WTC11 (cell line): ENCODE measurements around the gene SFXN1. TPM values are rescaled to one million over a fixed set of nuclear protein-coding genes. Genes with fewer than 3 reads are reported as not detected.

Source experiments
- ATAC-seq: fragments of 200-7000 bp; cut with Tn5 transposase; 2 replicates; pipeline ENCODE4 v1.10.0; 2021; ENCODE audit warnings: mild to moderate bottlenecking, moderate library complexity
- CTCF ChIA-PET: fragments of 300-600 bp; sonication (Branson Sonifier 250); formaldehyde crosslinking; loops from one replicate; lab custom pipeline; 2021; ENCODE audit warnings: antibody characterized with exemption; lab: Charles Lee
- POLR2A ChIA-PET: fragments of 350-600 bp; sonication (Branson Sonifier 250); formaldehyde crosslinking; loops from one replicate; lab custom pipeline; 2021; ENCODE audit warnings: antibody characterized with exemption; lab: Charles Lee
- DNase-seq: peaks from one replicate; pipeline ENCODE4 v3.0.0; 2021; ENCODE audit warnings: low spot score
- H3K27ac Mint-ChIP-seq: 2 replicates; pipeline ENCODE4 v1.8.0; 2021; ENCODE audit warnings: mixed read lengths
- H3K27me3 Mint-ChIP-seq: 2 replicates; pipeline ENCODE4 v1.8.0; 2021; ENCODE audit warnings: low read depth, mild to moderate bottlenecking, moderate library complexity, mixed read lengths
- H3K36me3 Mint-ChIP-seq: 2 replicates; pipeline ENCODE4 v1.8.0; 2021; ENCODE audit warnings: mixed read lengths
- H3K4me1 Mint-ChIP-seq: 2 replicates; pipeline ENCODE4 v1.8.0; 2022; ENCODE audit warnings: mixed read lengths
- H3K4me3 Mint-ChIP-seq: 2 replicates; pipeline ENCODE4 v1.8.0; 2021; ENCODE audit warnings: mild to moderate bottlenecking, moderate library complexity, mixed read lengths
- H3K9me3 Mint-ChIP-seq: 2 replicates; pipeline ENCODE4 v1.8.0; 2021; ENCODE audit warnings: mixed read lengths
- CBFB ChIP-seq: sonication (generic); formaldehyde crosslinking; IDR thresholded peaks from 2 replicates; pipeline ENCODE4 v1.8.1; 2022; ENCODE audit warnings: mild to moderate bottlenecking, low read depth, missing genetic modification reagents
- CREM ChIP-seq: sonication (generic); formaldehyde crosslinking; IDR thresholded peaks from 2 replicates; pipeline ENCODE4 v1.8.1; 2022; ENCODE audit warnings: mild to moderate bottlenecking, missing genetic modification reagents, moderate library complexity
- ETV6 ChIP-seq: sonication (generic); formaldehyde crosslinking; IDR thresholded peaks from 2 replicates; pipeline ENCODE4 v1.8.1; 2022; ENCODE audit warnings: mild to moderate bottlenecking, missing genetic modification reagents
- FOXK1 ChIP-seq: sonication (generic); formaldehyde crosslinking; IDR thresholded peaks from 2 replicates; pipeline ENCODE4 v1.8.0; 2022; ENCODE audit warnings: mild to moderate bottlenecking, moderate library complexity, missing genetic modification reagents
- MXD4 ChIP-seq: fragments of 250-450 bp; sonication (Bioruptor Pico); IDR thresholded peaks from 2 replicates; pipeline ENCODE4 v1.8.0; 2021; ENCODE audit warnings: mild to moderate bottlenecking, moderate library complexity, borderline replicate concordance
- NFATC4 ChIP-seq: fragments of 250-450 bp; sonication (Bioruptor Pico); IDR thresholded peaks from 2 replicates; pipeline ENCODE4 v1.9.0; 2021; ENCODE audit warnings: mild to moderate bottlenecking
- NR1H2 ChIP-seq: sonication (generic); formaldehyde crosslinking; IDR thresholded peaks from 2 replicates; pipeline ENCODE4 v1.9.0; 2021; ENCODE audit warnings: mild to moderate bottlenecking, moderate library complexity, missing genetic modification reagents
- OVOL2 ChIP-seq: fragments of 250-450 bp; sonication (Bioruptor Pico); IDR thresholded peaks from 2 replicates; pipeline ENCODE4 v1.9.0; 2021; ENCODE audit warnings: mild to moderate bottlenecking, borderline replicate concordance
- PRRX2 ChIP-seq: fragments of 250-450 bp; sonication (Bioruptor Pico); IDR thresholded peaks from 2 replicates; pipeline ENCODE4 v1.8.0; 2021; ENCODE audit warnings: mild to moderate bottlenecking
- RELA ChIP-seq: sonication (generic); formaldehyde crosslinking; IDR thresholded peaks from 2 replicates; pipeline ENCODE4 v1.8.1; 2022; ENCODE audit warnings: missing genetic modification reagents, mild to moderate bottlenecking, borderline replicate concordance
- SOX15 ChIP-seq: fragments of 250-450 bp; sonication (Bioruptor Pico); IDR thresholded peaks from 2 replicates; pipeline ENCODE4 v1.9.0; 2021; ENCODE audit warnings: mild to moderate bottlenecking
- ZBTB21 ChIP-seq: sonication (generic); formaldehyde crosslinking; IDR thresholded peaks from 2 replicates; pipeline ENCODE4 v1.8.1; 2023; ENCODE audit warnings: mild to moderate bottlenecking, missing genetic modification reagents, borderline replicate concordance
- ZNF138 ChIP-seq: sonication (generic); formaldehyde crosslinking; conservative IDR thresholded peaks from 2 replicates; pipeline ENCODE4 v1.8.1; 2022; ENCODE audit warnings: mild to moderate bottlenecking, moderate library complexity, missing genetic modification reagents
- total RNA-seq: library from RNA; stranded (reverse); gene quantifications from 3 replicates; pipeline ENCODE4 v1.2.3, GENCODE V29; 2021
- TF ChIP-seq, protein P1 (sequence below): sonication (generic); formaldehyde crosslinking; IDR thresholded peaks from 2 replicates; pipeline ENCODE4 v1.8.1; 2022; ENCODE audit warnings: low read depth, mild to moderate bottlenecking, moderate library complexity, missing genetic modification reagents, borderline replicate concordance
- TF ChIP-seq, protein P2 (sequence below): sonication (generic); formaldehyde crosslinking; IDR thresholded peaks from 2 replicates; pipeline ENCODE4 v1.8.1; 2022; ENCODE audit warnings: missing genetic modification reagents, borderline replicate concordance
- TF ChIP-seq, protein P3 (sequence below): sonication (generic); formaldehyde crosslinking; IDR thresholded peaks from 2 replicates; pipeline ENCODE4 v1.8.0; 2023; ENCODE audit warnings: missing genetic modification reagents
- TF ChIP-seq, protein P4 (sequence below): sonication (generic); formaldehyde crosslinking; IDR thresholded peaks from 2 replicates; pipeline ENCODE4 v1.8.0; 2022; ENCODE audit warnings: mild to moderate bottlenecking, missing genetic modification reagents
- TF ChIP-seq, protein P5 (sequence below): sonication (generic); formaldehyde crosslinking; IDR thresholded peaks from 2 replicates; pipeline ENCODE4 v1.8.1; 2023; ENCODE audit warnings: mild to moderate bottlenecking, missing genetic modification reagents
- TF ChIP-seq, protein P6 (sequence below): sonication (generic); formaldehyde crosslinking; IDR thresholded peaks from 2 replicates; pipeline ENCODE4 v1.8.1; 2023; ENCODE audit warnings: mild to moderate bottlenecking, missing genetic modification reagents, borderline replicate concordance
- TF ChIP-seq, protein P7 (sequence below): sonication (generic); formaldehyde crosslinking; conservative IDR thresholded peaks from 2 replicates; pipeline ENCODE4 v1.8.1; 2022; ENCODE audit warnings: mild to moderate bottlenecking, missing genetic modification reagents

Gene SFXN1
- total RNA-seq, 1 experiment from 2014 or later: 82.9 TPM

DNA sequence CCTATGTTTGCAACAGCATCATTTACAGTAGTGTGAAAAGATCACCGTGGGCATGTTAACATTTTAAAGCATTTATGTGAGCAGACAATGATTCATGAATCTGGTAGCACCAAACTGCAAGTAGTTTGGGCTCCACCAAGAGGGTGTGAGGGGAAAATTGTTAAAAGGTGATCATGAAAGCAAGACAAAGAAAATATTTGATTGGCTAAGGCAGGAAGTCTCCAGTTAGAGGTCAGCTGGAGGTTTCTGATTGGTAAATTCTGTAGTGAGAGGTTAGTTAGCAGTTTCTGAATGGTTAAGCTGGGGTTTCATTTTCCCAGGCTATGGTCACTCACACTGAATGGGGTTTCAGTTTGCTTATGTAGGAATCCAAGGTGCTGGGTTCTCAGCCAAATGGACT is 20.9 kb upstream of the SFXN1 start (continued):
- TF ChIP-seq, protein P1, sequence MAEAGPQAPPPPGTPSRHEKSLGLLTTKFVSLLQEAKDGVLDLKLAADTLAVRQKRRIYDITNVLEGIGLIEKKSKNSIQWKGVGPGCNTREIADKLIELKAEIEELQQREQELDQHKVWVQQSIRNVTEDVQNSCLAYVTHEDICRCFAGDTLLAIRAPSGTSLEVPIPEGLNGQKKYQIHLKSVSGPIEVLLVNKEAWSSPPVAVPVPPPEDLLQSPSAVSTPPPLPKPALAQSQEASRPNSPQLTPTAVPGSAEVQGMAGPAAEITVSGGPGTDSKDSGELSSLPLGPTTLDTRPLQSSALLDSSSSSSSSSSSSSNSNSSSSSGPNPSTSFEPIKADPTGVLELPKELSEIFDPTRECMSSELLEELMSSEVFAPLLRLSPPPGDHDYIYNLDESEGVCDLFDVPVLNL (CRISPR knock-in tag): no peak
- TF ChIP-seq PRRX2 (CRISPR knock-in tag) (no peak), ZBTB21 (CRISPR knock-in tag) (no peak)

DNA sequence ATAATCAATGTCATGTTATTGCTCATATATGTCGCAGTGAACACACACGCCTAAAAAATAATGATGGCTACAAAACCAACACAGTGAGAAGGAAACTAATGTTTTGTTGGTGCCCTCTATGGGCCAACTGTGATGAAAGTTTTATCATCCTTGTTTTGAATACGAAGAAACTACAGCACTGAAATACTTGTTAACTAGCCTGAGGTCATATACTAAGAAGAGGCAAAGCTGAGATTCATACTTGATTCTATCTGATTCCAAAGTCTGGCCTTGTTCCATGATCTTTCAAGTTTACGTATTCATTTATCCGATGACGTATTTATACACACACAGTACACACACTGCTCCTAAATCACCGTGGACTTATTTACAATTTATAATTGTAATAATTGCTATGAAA is 18.2 kb upstream of the SFXN1 start:
- TF ChIP-seq NR1H2 (CRISPR knock-in tag) (no peak), OVOL2 (CRISPR knock-in tag) (no peak), RELA (CRISPR knock-in tag) (no peak), SOX15 (no peak), ETV6 (CRISPR knock-in tag) (no peak), ZBTB21 (CRISPR knock-in tag) (no peak)
- TF ChIP-seq, protein P2, sequence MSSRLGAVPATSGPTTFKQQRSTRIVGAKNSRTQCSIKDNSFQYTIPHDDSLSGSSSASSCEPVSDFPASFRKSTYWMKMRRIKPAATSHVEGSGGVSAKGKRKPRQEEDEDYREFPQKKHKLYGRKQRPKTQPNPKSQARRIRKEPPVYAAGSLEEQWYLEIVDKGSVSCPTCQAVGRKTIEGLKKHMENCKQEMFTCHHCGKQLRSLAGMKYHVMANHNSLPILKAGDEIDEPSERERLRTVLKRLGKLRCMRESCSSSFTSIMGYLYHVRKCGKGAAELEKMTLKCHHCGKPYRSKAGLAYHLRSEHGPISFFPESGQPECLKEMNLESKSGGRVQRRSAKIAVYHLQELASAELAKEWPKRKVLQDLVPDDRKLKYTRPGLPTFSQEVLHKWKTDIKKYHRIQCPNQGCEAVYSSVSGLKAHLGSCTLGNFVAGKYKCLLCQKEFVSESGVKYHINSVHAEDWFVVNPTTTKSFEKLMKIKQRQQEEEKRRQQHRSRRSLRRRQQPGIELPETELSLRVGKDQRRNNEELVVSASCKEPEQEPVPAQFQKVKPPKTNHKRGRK: no peak
- TF ChIP-seq, protein P3, sequence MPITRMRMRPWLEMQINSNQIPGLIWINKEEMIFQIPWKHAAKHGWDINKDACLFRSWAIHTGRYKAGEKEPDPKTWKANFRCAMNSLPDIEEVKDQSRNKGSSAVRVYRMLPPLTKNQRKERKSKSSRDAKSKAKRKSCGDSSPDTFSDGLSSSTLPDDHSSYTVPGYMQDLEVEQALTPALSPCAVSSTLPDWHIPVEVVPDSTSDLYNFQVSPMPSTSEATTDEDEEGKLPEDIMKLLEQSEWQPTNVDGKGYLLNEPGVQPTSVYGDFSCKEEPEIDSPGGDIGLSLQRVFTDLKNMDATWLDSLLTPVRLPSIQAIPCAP (CRISPR knock-in tag): no peak
- TF ChIP-seq, protein P4, sequence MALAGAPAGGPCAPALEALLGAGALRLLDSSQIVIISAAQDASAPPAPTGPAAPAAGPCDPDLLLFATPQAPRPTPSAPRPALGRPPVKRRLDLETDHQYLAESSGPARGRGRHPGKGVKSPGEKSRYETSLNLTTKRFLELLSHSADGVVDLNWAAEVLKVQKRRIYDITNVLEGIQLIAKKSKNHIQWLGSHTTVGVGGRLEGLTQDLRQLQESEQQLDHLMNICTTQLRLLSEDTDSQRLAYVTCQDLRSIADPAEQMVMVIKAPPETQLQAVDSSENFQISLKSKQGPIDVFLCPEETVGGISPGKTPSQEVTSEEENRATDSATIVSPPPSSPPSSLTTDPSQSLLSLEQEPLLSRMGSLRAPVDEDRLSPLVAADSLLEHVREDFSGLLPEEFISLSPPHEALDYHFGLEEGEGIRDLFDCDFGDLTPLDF: no peak
- POLR2A ChIA-PET: no interaction called here
- no peak overlapping the region for H3K27ac Mint-ChIP-seq
- ATAC-seq: peak; percentile 24; the same call in 1 of the 2 replicates
- no peak overlapping the region for H3K4me3 Mint-ChIP-seq
- peaks cover 5% of the 10 kb centered on the region for H3K27me3 Mint-ChIP-seq
- CTCF ChIA-PET: interaction anchor here (0.5 kb wide), 1 partner anchor 79 kb away, joined by 3 read pairs; no protein-coding TSS in a partner anchor
- H3K4me1 Mint-ChIP-seq: peaks cover 5% of the 10 kb centered on the region
- no peak for DNase-seq
- H3K9me3 Mint-ChIP-seq: peaks cover 5% of the 10 kb centered on the region
- H3K36me3 Mint-ChIP-seq: no peaks in the 10 kb centered on the region

DNA sequence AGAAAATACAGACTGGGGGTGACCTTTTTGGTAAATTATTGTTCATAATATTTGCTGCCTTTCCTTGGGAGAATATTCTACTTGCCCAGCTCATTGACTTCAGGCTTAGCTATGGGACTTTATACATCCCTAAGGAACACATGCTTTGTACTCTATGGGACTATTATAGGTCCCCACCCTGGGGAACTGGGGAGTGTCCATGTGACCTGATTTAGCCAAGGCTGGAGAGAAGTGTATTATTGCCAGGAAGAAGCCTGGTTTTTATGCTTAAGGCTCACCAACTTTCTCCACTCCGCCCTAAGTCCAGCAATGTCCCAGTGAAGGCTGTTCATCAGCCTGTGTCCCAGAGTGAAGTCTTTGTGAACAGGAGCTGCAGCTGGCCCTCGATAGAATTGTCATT is 17.8 kb upstream of the SFXN1 start:
- Mint-ChIP-seq H3K27me3 (peaks cover 5% of the 10 kb centered on the region), H3K27ac (no peak overlapping the region), H3K9me3 (peaks cover 5% of the 10 kb centered on the region), H3K4me1 (peaks cover 5% of the 10 kb centered on the region), H3K4me3 (no peak overlapping the region)
- POLR2A ChIA-PET: no interaction called here
- CTCF ChIA-PET: interaction anchor here (0.5 to 1.1 kb wide), 2 partner anchors 80 to 110 kb away, joined by 3 to 4 read pairs; no protein-coding TSS in a partner anchor
- TF ChIP-seq, protein P5, sequence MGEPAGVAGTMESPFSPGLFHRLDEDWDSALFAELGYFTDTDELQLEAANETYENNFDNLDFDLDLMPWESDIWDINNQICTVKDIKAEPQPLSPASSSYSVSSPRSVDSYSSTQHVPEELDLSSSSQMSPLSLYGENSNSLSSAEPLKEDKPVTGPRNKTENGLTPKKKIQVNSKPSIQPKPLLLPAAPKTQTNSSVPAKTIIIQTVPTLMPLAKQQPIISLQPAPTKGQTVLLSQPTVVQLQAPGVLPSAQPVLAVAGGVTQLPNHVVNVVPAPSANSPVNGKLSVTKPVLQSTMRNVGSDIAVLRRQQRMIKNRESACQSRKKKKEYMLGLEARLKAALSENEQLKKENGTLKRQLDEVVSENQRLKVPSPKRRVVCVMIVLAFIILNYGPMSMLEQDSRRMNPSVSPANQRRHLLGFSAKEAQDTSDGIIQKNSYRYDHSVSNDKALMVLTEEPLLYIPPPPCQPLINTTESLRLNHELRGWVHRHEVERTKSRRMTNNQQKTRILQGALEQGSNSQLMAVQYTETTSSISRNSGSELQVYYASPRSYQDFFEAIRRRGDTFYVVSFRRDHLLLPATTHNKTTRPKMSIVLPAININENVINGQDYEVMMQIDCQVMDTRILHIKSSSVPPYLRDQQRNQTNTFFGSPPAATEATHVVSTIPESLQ (CRISPR knock-in tag): no peak
- no peak for TF ChIP-seq NFATC4
- TF ChIP-seq, all 79 proteins: peak for 0
- DNase-seq: no peak
- no peaks in the 10 kb centered on the region for H3K36me3 Mint-ChIP-seq
- ATAC-seq: no peak

DNA sequence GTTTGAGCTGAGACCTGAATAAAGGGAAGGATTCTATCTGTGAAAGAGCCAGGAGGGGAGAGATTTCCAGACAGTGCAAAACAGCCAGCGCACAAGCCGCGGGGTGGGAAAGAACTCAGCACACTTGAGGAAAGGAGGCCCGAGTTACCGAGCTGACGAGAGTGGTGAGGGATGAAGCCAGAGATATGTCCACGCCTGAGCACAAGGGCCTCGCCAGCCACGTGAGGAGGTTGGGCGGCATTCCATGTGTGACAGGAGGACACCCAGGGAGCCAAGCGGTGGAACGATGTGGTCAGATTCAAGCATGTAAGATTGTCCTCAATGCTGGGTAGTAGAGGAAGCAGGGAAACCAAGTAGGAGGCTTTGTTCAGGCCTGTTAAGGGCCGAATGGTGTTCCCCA is 17.0 kb upstream of the SFXN1 start:
- ATAC-seq (no peak), DNase-seq (no peak)
- Mint-ChIP-seq H3K36me3 (no peaks in the 10 kb centered on the region), H3K27ac (no peak overlapping the region), H3K4me1 (peaks cover 5% of the 10 kb centered on the region), H3K4me3 (no peak overlapping the region), H3K27me3 (peaks cover 1% of the 10 kb centered on the region), H3K9me3 (peaks cover 1% of the 10 kb centered on the region)
- POLR2A ChIA-PET: no interaction called here
- CTCF ChIA-PET: interaction anchor here (0.9 to 1.1 kb wide), 2 partner anchors 111 to 510 kb away, joined by 3 to 4 read pairs; no protein-coding TSS in a partner anchor
- no peak for TF ChIP-seq ETV6 (CRISPR knock-in tag)
- TF ChIP-seq FOXK1: no peak
- TF ChIP-seq CREM: no peak
- TF ChIP-seq, protein P6, sequence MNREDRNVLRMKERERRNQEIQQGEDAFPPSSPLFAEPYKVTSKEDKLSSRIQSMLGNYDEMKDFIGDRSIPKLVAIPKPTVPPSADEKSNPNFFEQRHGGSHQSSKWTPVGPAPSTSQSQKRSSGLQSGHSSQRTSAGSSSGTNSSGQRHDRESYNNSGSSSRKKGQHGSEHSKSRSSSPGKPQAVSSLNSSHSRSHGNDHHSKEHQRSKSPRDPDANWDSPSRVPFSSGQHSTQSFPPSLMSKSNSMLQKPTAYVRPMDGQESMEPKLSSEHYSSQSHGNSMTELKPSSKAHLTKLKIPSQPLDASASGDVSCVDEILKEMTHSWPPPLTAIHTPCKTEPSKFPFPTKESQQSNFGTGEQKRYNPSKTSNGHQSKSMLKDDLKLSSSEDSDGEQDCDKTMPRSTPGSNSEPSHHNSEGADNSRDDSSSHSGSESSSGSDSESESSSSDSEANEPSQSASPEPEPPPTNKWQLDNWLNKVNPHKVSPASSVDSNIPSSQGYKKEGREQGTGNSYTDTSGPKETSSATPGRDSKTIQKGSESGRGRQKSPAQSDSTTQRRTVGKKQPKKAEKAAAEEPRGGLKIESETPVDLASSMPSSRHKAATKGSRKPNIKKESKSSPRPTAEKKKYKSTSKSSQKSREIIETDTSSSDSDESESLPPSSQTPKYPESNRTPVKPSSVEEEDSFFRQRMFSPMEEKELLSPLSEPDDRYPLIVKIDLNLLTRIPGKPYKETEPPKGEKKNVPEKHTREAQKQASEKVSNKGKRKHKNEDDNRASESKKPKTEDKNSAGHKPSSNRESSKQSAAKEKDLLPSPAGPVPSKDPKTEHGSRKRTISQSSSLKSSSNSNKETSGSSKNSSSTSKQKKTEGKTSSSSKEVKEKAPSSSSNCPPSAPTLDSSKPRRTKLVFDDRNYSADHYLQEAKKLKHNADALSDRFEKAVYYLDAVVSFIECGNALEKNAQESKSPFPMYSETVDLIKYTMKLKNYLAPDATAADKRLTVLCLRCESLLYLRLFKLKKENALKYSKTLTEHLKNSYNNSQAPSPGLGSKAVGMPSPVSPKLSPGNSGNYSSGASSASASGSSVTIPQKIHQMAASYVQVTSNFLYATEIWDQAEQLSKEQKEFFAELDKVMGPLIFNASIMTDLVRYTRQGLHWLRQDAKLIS (CRISPR knock-in tag): no peak
- no peak for TF ChIP-seq MXD4 (CRISPR knock-in tag)
- no peak for TF ChIP-seq CBFB (CRISPR knock-in tag)
- TF ChIP-seq ZNF138 (CRISPR knock-in tag): no peak
- TF ChIP-seq, protein P7, sequence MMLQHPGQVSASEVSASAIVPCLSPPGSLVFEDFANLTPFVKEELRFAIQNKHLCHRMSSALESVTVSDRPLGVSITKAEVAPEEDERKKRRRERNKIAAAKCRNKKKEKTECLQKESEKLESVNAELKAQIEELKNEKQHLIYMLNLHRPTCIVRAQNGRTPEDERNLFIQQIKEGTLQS (CRISPR knock-in tag): no peak
